Lower leg skin (tissue), 4 donors: ENCODE data around the gene ZNF511. TPM values are rescaled to one million over a fixed set of nuclear protein-coding genes. Genes with fewer than 3 reads are reported as not detected.

Experiments used
- DNase-seq, 2 donors: peaks; one replicate each; pipeline ENCODE4 v3.0.0-alpha.2; 2019; ENCODE audit warnings: low spot score in 2 of 2
- H3K4me3 ChIP-seq: fragments of 200-600 bp; sonication (generic); 2 replicates; pipeline ENCODE4 v1.5.1; 2017; ENCODE audit warnings: mild to moderate bottlenecking, low read depth; ENCODE audit not compliant: poor library complexity, severe bottlenecking
- CTCF ChIP-seq, 3 donors: fragments of 450-650 bp; IDR thresholded peaks; one replicate each; pipeline ENCODE4 v1.5.1; 2016; ENCODE audit warnings: antibody characterized with exemption in 3 of 3, mild to moderate bottlenecking in 3 of 3, moderate library complexity in 2 of 3
- POLR2A ChIP-seq, 2 donors: fragments of 450-650 bp; IDR thresholded peaks; one replicate each; pipeline ENCODE4 v1.6.1; 2016 to 2017; ENCODE audit warnings: antibody characterized with exemption in 2 of 2, mild to moderate bottlenecking in 1 of 2, moderate library complexity in 1 of 2
- WGBS, 2 donors: methylation state at CpG; one replicate each; pipeline ENCODE4 v1.1.5; 2018; 5-methylcytosine and 5-hydroxymethylcytosine counted together
- intact Hi-C: fragments of 100-400 bp; cut with DNase I; formaldehyde crosslinking; loops from one replicate; pipeline ENCODE4 v1.15.0; 2023; ENCODE audit warnings: low total_unique reads
- total RNA-seq, 4 donors: library from RNA; depleted of rRNA; stranded (reverse); fragments of >200 nt; gene quantifications; one replicate each; pipeline ENCODE4 v1.1.0, GENCODE V29; 2016

Gene ZNF511
- total RNA-seq, 4 donors from 2014 or later, result 15.8 to 30.3 (median 22.0) TPM

GRCh38 chr10:133283931-133284330, 24.8 kb upstream of the ZNF511 start:
- intact Hi-C loops, result no loop called here
- 94 to 96% methylated on average over 24 of the region's 24 CpGs for WGBS, 2 donors
- H3K4me3 ChIP-seq, result no peak overlapping the region
- no peak for TF ChIP-seq CTCF (IDR thresholded peaks at IDR 0.05)
- no peak for TF ChIP-seq POLR2A (IDR thresholded peaks at IDR 0.05)
- DNase-seq, result no peak

GRCh38 chr10:133285217-133285616, 23.5 kb upstream of the ZNF511 start:
- TF ChIP-seq CTCF (IDR thresholded peaks at IDR 0.05) (no peak), POLR2A (IDR thresholded peaks at IDR 0.05) (no peak)
- WGBS, 2 donors, result 94 to 96% methylated on average over 35 to 36 of the region's 36 CpGs
- intact Hi-C loops, result no loop called here
- no peak for DNase-seq
- no peak overlapping the region for H3K4me3 ChIP-seq

- intact Hi-C loops, result no loop called here
- DNase-seq, result no peak
- no peak overlapping the region for H3K4me3 ChIP-seq
- 86 to 90% methylated on average over 18 of the region's 18 CpGs for WGBS, 2 donors
- TF ChIP-seq POLR2A (IDR thresholded peaks at IDR 0.05) (no peak), CTCF (IDR thresholded peaks at IDR 0.05) (no peak)
Measured at GRCh38 chr10:133286366-133286765, 22.3 kb upstream of the ZNF511 start.

- WGBS, 2 donors, result 95 to 96% methylated on average over 43 to 46 of the region's 46 CpGs
- intact Hi-C loops, result no loop called here
- TF ChIP-seq CTCF (IDR thresholded peaks at IDR 0.05) (no peak), POLR2A (IDR thresholded peaks at IDR 0.05) (no peak)
- H3K4me3 ChIP-seq, result no peak overlapping the region
- no peak for DNase-seq
Measured at GRCh38 chr10:133287832-133288500, 20.7 kb upstream of the ZNF511 start.

GRCh38 chr10:133289761-133290160, 19.0 kb upstream of the ZNF511 start:
- no peak for DNase-seq
- intact Hi-C loops, result no loop called here
- no peak overlapping the region for H3K4me3 ChIP-seq
- TF ChIP-seq POLR2A (IDR thresholded peaks at IDR 0.05), result no peak
- no peak for TF ChIP-seq CTCF (IDR thresholded peaks at IDR 0.05)
- WGBS, 2 donors, result 94 to 96% methylated on average over 24 of the region's 24 CpGs
